MM.1S (cell line): ENCODE results near the gene ZNF335.
"Not testable (repeated sequence)": the region's sequence is repeated elsewhere in the genome, so short reads cannot be mapped to it uniquely, and the experiment has no call there.

Experiments used
- DNase-seq: peaks from one replicate; pipeline ENCODE4 v3.0.0-alpha.2; 2015
- H2AFZ ChIP-seq: fragments of 300-600 bp; sonication (generic); 2 replicates; pipeline ENCODE4 v1.6.0; 2016; ENCODE audit warnings: antibody characterized with exemption, low read length
- H3F3A ChIP-seq: fragments of 300-600 bp; sonication (generic); 2 replicates; pipeline ENCODE4 v1.6.1; 2016; ENCODE audit warnings: mild to moderate bottlenecking, antibody characterized with exemption, low read length, moderate library complexity, mixed read lengths; ENCODE audit not compliant: insufficient read depth
- H3K27ac ChIP-seq: fragments of 300-600 bp; sonication (generic); 2 replicates; pipeline ENCODE4 v1.5.1; 2016; ENCODE audit warnings: mild to moderate bottlenecking, low read length
- H3K27me3 ChIP-seq: fragments of 300-600 bp; sonication (generic); replicated peaks from 2 replicates; pipeline ENCODE4 v1.6.0; 2016; ENCODE audit warnings: low read length; ENCODE audit not compliant: insufficient read depth
- H3K36me3 ChIP-seq: fragments of 300-600 bp; sonication (generic); replicated peaks from 2 replicates; pipeline ENCODE4 v1.6.1; 2016; ENCODE audit warnings: mild to moderate bottlenecking, low read length, mixed read lengths; ENCODE audit not compliant: insufficient read depth
- H3K4me1 ChIP-seq: fragments of 300-600 bp; sonication (generic); 2 replicates; pipeline ENCODE4 v1.6.1; 2016; ENCODE audit warnings: low read length, mixed read lengths
- H3K4me2 ChIP-seq: fragments of 300-600 bp; sonication (generic); 2 replicates; pipeline ENCODE4 v1.6.0; 2016; ENCODE audit warnings: low read depth, low read length
- H3K4me3 ChIP-seq: fragments of 300-600 bp; sonication (generic); 2 replicates; pipeline ENCODE4 v1.5.1; 2016; ENCODE audit warnings: low read length, mixed read lengths
- H3K79me2 ChIP-seq: fragments of 300-600 bp; sonication (generic); 2 replicates; pipeline ENCODE4 v1.6.1; 2016; ENCODE audit warnings: mixed run types, low read length, mixed read lengths
- H3K9ac ChIP-seq: fragments of 300-600 bp; sonication (generic); 2 replicates; pipeline ENCODE4 v1.6.1; 2016; ENCODE audit warnings: low read length, mixed read lengths
- H3K9me2 ChIP-seq: fragments of 300-600 bp; sonication (generic); replicated peaks from 2 replicates; pipeline ENCODE4 v1.6.1; 2016; ENCODE audit warnings: mild to moderate bottlenecking, low read length, mixed read lengths; ENCODE audit not compliant: insufficient read depth
- H3K9me3 ChIP-seq: fragments of 300-600 bp; sonication (generic); replicated peaks from 2 replicates; pipeline ENCODE4 v1.6.1; 2016; ENCODE audit warnings: mild to moderate bottlenecking, low read length, mixed read lengths; ENCODE audit not compliant: insufficient read depth
- H4K20me1 ChIP-seq: fragments of 300-600 bp; sonication (generic); 2 replicates; pipeline ENCODE4 v1.6.1; 2016; ENCODE audit warnings: mild to moderate bottlenecking, low read length, moderate library complexity, mixed read lengths; ENCODE audit not compliant: insufficient read depth
- CTCF ChIP-seq: fragments of 300-600 bp; sonication (generic); IDR thresholded peaks from 2 replicates; pipeline ENCODE4 v1.5.1; 2016; ENCODE audit warnings: antibody characterized with exemption, low read length, mixed read lengths
- EZH2 ChIP-seq: fragments of 300-600 bp; sonication (generic); optimal IDR thresholded peaks from 2 replicates; pipeline ENCODE3; 2017; ENCODE audit warnings: low read depth, mild to moderate bottlenecking, antibody characterized with exemption, low read length, mixed read lengths
- EZH2phosphoT487 ChIP-seq: fragments of 300-600 bp; sonication (generic); IDR thresholded peaks from 2 replicates; pipeline ENCODE4 v1.6.1; 2018; ENCODE audit warnings: antibody characterized with exemption, low read length

ZNF335 gene

DNA sequence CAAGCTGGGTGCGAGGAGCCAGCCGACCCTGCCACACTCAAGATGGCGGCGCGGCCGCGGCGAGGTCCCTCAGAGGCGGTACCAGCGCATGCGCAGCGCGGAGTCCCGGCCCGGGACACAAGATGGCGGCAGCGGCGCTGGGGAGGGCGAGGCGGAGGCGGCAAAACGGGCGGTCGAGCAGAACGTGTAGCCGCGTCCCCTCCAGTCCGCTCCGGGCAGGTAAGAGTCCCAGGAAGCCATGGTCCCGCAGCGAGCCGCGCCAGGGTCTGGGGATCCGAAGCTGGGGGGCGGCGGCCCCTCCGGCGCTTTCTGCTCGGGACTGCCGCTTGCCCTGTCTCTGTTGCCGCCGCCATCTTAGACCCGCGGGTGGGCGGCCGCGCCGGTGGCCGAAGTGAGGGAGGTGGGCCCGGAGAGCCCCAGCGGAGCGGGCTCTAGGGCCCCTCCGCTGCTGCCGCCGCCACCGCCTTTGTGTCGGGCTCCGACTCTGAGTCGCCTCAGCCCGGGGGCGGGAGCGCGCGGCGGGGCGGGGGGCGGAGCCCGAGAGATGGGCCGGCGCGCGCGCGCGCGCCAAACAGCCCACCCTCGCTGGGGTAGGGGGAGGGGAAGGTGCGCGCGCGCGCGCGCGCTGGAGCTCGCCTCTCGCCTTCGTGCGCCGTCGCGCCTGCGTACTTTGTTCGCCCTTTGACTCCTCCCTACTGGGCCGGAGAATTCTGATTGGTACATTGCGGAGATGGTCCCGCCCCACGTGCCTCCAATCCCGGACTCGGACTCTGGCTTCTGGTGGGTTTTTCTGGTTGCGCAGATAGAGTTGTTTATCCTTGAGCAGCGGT lies 37.2 kb downstream of the ZNF335 start, which contains the start of gene PCIF1:
TSS of gene PCIF1 (plus strand) at position 98 of the 830 bp plus-strand sequence. CDS start 4,317 bp downstream, outside the sequence.
- DNase-seq = peak; percentile 97
- H3K9me3 ChIP-seq = no peaks in the 10 kb centered on the region
- H2AFZ ChIP-seq = peak within 1 kb of the TSS; percentile 64
- H4K20me1 ChIP-seq = no peaks in the 10 kb centered on the region
- peaks cover 4% of the 10 kb centered on the region; the same call in 1 of the 2 replicates for H3F3A ChIP-seq
- H3K27me3 ChIP-seq = no peaks in the 10 kb centered on the region
- H3K27ac ChIP-seq = peak within 1 kb of the TSS; percentile 93
- peaks cover 4% of the 10 kb centered on the region; the same call in 1 of the 2 replicates for H3K4me1 ChIP-seq
- peak within 1 kb of the TSS; percentile 97 for H3K4me3 ChIP-seq
- no peaks in the 10 kb centered on the region for H3K9me2 ChIP-seq
- H3K9ac ChIP-seq = peak within 1 kb of the TSS; percentile 100
- peak within 1 kb of the TSS; percentile 87 for H3K4me2 ChIP-seq
- no peak for TF ChIP-seq EZH2
- TF ChIP-seq CTCF = no peak
- no peak for TF ChIP-seq EZH2phosphoT487
- H3K79me2 ChIP-seq = peaks cover 36% of the 10 kb centered on the region
- peaks cover 2% of the 10 kb centered on the region; the same call in 1 of the 2 replicates for H3K36me3 ChIP-seq

DNA sequence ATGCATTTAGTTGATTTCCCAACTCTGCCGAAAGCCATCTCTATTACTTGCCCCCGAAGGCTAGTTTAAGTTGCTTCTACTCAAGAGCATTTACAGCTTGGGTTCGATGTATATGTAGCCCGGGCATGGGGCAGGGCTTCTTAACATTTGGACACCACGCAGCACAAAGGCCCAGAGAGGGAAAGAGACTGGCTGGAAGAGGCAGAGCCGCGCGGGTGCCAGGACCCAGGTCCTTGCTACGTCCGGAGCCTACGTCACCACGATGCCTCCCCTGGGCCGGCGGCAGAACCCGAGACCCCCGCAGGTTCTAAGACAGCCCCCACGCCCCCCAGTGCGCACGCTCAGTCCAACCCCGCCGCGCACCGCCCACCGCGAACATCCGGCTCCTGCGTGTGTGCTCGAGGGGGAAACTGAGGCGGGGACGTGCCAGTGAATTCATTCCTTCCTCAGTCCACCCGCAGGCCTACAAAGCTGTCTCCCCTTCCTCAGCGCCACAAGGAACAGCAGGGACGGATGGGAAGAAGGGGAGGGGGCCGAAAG lies 37.9 kb downstream of the ZNF335 start:
- DNase-seq = peak; percentile 39
- Histone ChIP-seq H3K4me3 (peak overlapping the region; percentile 97), H3K27me3 (no peaks in the 10 kb centered on the region), H3K4me2 (peak overlapping the region; percentile 87), H3K4me1 (peaks cover 4% of the 10 kb centered on the region; the same call in 1 of the 2 replicates), H3K27ac (peak overlapping the region; percentile 93; the same call in 1 of the 2 replicates), H2AFZ (peak overlapping the region; percentile 63), H3K9ac (peak overlapping the region; percentile 100), H3K79me2 (peaks cover 36% of the 10 kb centered on the region), H4K20me1 (no peaks in the 10 kb centered on the region), H3F3A (peaks cover 4% of the 10 kb centered on the region; the same call in 1 of the 2 replicates), H3K9me2 (no peaks in the 10 kb centered on the region), H3K36me3 (peaks cover 2% of the 10 kb centered on the region; the same call in 1 of the 2 replicates), H3K9me3 (no peaks in the 10 kb centered on the region)
- no peak for TF ChIP-seq EZH2phosphoT487
- no peak for TF ChIP-seq EZH2
- TF ChIP-seq CTCF = no peak

GRCh38 chr20:45933266-45934045 lies 38.5 kb downstream of the ZNF335 start:
- DNase-seq = peak; percentile 76
- no peaks in the 10 kb centered on the region for H3K9me3 ChIP-seq
- peak overlapping the region; percentile 87 for H3K4me2 ChIP-seq
- no peaks in the 10 kb centered on the region for H3K9me2 ChIP-seq
- peak overlapping the region; percentile 63 for H2AFZ ChIP-seq
- peaks cover 4% of the 10 kb centered on the region; the same call in 1 of the 2 replicates for H3K4me1 ChIP-seq
- peaks cover 4% of the 10 kb centered on the region; the same call in 1 of the 2 replicates for H3F3A ChIP-seq
- H4K20me1 ChIP-seq = no peaks in the 10 kb centered on the region
- H3K9ac ChIP-seq = peak overlapping the region; percentile 100; the same call in 1 of the 2 replicates
- H3K36me3 ChIP-seq = peaks cover 2% of the 10 kb centered on the region; the same call in 1 of the 2 replicates
- H3K27ac ChIP-seq = peak overlapping the region; percentile 93; the same call in 1 of the 2 replicates
- H3K79me2 ChIP-seq = peaks cover 36% of the 10 kb centered on the region
- H3K4me3 ChIP-seq = peak overlapping the region; percentile 97
- no peaks in the 10 kb centered on the region for H3K27me3 ChIP-seq
- TF ChIP-seq EZH2 = no peak
- TF ChIP-seq CTCF = peak; percentile 42

DNA sequence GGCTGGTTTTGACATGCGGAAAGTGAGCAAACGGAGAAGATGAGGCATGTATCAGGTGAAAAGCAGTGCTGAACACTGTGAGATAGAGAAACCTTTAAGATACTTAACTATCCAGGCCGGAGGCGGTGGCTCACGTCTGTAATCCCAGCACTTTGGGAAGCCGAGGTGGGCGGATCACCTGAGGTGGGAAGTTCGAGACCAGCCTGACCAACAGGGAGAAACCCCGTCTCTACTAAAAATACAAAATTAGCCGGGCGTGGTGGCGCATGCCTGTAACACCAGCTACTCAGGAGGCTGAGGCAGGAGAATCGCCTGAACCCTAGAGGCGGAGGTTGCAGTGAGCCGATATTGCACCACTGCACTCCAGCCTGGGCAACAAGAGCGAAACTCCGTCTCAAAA lies 40.3 kb downstream of the ZNF335 start:
- peaks cover 24% of the 10 kb centered on the region for H3K79me2 ChIP-seq
- not testable (repeated sequence) for H2AFZ ChIP-seq

More for the DNA sequence above, 40.3 kb downstream of the ZNF335 start:
- H3K9me2 ChIP-seq, H3K4me2 ChIP-seq, H3F3A ChIP-seq, H3K36me3 ChIP-seq, DNase-seq, H3K9ac ChIP-seq, H3K27me3 ChIP-seq, H3K9me3 ChIP-seq, H3K4me1 ChIP-seq, H3K4me3 ChIP-seq, H3K27ac ChIP-seq, H4K20me1 ChIP-seq: not testable (repeated sequence)
